ENCODE measurements around the gene CYP21A2.
"Not testable (repeated sequence)": the region's sequence is repeated elsewhere in the genome, so short reads cannot be mapped to it uniquely, and the experiment has no call there.

CYP21A2 gene

DNA sequence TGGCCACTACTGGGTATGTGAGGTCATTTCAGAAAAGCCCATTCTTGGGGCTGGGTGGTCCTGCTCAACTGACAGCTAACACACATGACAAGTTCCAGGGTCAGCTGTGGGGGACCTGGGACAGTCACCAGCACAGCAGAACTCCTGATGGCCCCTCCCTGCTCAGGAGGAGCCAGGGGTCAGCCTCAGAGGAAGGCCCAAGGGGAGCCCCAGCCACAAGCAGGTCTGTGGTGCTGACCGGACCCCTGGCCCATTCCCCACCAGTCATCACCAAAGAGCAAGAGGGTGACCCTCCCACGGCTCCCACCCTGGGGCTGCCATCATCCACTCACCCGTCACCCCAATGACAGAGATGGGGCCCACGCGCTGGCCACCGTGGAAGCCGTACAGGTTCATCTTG lies 18.0 kb downstream of the CYP21A2 start:
- no peak for DNase-seq

DNA sequence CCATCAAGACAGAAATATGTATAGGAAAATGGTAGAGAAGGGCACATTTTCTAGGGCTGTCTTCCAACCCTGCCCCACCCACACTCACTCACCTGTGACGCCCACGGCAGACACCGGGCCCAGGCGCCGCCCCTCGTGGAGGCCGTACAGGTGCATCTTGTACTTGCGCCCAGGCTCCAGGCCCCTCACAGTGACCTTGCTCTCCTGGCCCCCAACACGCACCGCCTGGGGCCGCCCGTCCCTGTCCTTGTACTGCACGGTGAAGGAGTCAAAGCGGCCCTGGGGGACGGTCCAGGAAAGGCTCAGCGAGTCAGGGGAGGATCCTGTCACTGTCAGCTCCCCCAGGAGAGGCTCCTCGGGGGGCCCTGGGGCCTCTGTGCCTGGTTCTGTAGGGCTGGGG lies 19.8 kb downstream of the CYP21A2 start:
- DNase-seq: no peak

DNA sequence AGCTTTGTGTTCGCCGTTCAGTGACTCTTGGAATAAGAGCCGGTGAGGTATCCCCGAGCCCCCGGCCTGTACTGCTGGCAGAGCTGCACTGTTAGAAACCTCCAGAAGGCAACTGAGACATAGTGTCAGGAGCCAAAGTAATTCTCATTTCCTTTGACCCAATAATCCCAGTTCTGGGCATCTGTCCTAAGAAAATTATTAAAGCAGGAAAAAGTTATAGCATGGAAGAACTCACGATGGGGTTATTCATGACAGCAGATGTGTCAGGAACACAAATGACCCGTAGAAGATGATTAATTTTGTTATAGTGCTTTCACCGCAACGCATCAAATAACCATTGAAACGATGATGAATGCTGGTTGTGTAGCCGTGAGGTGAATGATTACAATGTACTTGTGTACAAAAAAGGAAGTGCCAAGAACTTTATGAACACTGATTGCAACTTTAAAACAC lies 20.3 kb downstream of the CYP21A2 start:
- DNase-seq: no peak

DNA sequence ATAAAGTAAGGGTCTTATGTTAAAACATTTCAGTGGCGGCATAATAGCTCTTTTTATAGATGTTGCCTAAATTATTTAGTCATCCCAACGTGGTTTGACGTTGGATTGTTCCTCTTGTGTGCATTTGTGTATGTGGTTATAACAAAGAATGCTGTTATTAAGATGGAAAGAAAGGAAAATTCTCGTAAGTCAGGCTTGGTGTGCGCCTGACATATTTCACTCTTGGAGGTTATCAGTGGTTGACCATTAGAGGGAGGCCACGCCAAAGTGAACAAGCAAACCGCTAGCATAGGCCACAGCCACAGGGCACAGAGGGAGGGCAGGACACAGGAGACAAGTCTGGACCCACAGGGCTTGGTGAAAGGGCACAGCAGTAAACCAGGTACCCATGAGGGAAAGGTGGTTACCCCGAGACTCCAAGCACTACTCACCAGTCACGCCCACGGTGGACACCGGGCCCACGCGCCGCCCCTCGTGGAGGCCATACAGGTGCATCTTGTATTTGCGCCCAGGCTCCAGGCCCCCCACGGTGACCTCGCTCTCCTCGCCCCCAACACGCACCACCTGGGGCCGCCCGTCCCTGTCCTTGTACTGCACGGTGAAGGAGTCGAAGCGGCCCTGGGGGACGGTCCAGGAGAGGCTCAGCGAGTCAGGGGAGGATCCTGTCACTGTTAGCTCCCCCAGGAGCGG lies 22.9 kb downstream of the CYP21A2 start:
- no peak for DNase-seq

DNA sequence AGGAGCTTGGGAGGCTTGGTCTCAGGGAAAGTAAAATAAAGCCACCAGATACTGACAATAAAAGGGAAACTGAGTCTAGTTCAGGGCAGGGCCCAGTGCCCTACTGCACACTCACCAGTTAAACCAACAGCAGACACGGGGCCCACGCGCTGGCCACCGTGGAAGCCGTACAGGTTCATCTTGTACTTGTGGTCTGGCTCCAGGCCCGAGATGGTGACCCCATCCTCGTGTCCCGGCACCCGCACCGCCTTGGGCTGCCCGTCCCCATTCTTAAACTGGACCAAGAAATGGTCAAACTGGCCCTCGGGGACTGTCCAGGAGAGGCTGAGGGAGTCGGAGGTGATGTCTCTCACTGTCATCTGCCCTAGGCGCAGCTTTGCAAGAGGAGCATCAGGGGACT lies 26.5 kb downstream of the CYP21A2 start:
- no peak for DNase-seq

DNA sequence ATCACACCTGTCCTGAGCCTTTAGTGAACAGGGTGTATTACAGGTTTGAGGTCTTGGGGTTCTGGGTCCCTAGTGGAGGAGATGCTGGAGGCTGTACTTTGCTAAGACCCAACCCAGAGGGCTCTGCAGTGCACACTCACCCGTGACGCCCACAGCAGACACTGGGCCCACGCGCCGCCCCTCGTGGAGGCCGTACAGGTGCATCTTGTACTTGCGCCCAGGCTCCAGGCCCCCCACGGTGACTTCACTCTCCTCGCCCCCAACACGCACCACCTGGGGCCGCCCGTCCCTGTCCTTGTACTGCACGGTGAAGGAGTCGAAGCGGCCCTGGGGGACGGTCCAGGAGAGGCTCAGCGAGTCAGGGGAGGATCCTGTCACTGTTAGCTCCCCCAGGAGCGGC lies 29.3 kb downstream of the CYP21A2 start:
- DNase-seq: not testable (repeated sequence)

DNA sequence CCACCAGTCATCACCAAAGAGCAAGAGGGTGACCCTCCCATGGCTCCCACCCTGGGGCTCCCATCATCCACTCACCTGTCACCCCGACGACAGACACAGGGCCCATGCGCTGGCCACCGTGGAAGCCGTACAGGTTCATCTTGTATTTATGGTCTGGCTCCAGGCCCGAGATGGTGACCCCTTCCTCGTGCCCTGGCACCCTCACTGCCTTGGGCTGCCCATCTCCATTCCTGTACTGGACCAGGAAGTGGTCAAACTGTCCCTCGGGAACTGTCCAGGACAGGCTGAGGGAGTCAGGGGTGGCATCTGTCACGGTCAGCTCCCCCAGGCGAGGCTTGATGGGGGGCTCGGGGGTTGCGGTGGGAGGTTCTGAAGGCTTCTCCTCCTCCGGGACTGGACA lies 30.1 kb downstream of the CYP21A2 start:
- DNase-seq: not testable (repeated sequence)

DNA sequence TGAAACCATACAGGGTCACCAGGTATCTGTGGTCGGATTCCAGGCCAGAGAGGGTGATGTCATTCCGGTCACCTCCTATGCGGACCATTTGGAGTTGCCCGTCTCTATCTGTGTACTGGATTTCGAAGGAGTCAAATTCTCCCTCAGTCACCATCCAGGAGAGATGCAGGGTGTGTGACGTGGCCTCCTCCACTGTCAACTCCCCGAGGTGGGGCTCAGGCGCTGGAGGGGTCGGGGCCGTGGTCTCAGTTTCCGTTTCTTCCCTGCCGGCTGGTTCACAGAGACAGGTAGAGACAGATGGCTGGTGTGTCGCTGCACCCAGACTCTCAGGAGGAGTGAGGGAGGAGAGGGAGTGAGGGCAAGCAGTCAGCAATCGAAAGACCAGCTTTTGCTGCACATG lies 30.7 kb downstream of the CYP21A2 start:
- DNase-seq: no peak

DNA sequence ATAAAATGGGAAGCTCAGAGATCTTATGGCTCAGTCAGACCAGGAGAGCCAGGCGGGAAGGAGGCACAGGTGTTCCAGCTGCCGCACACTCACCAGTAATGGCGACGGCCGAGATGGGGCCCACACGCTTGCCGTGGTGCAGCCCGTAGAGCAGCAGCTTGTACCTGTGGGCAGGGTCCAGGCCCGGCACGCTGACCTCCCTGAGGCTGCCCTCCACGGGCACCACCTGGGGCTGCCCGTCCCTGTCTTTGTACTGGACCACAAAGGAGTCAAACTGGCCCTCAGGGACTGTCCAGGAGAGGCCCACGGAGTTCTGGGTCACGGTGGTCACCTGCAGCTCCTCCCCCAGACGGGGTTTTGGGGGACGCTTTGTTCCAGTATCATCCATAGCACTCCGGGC lies 31.2 kb downstream of the CYP21A2 start:
- no peak for DNase-seq

DNA sequence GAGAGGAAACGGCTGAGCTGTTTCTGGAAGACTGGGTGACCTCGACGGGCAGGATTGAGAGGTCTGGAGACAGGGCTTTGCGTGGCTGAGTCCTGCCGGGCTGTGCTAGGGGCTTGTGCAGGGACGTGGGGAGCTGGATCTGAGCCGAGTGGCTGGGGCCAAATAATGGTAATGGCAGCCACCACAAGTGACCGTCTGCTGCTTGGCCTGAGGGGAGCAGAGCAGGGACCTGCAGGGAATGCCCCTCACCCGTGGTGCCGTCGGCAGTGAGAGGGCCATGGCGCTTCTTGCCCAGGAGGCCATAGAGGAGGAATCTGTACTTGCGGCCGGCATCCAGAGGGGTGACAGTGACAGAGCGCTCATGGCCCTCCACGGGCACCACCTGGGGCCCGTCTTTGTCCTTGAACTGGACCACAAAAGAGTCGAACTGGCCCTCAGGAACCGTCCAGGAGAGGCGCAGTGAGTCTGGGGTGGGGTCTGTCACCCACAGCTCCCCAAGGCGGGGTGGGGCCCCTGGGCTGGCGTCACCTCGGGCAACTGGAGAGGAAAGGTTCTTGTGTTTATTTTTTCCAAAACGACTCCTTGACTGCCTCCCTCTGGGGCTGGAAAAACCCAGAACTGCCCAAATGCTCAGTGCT lies 31.8 kb downstream of the CYP21A2 start:
- no peak for DNase-seq

DNA sequence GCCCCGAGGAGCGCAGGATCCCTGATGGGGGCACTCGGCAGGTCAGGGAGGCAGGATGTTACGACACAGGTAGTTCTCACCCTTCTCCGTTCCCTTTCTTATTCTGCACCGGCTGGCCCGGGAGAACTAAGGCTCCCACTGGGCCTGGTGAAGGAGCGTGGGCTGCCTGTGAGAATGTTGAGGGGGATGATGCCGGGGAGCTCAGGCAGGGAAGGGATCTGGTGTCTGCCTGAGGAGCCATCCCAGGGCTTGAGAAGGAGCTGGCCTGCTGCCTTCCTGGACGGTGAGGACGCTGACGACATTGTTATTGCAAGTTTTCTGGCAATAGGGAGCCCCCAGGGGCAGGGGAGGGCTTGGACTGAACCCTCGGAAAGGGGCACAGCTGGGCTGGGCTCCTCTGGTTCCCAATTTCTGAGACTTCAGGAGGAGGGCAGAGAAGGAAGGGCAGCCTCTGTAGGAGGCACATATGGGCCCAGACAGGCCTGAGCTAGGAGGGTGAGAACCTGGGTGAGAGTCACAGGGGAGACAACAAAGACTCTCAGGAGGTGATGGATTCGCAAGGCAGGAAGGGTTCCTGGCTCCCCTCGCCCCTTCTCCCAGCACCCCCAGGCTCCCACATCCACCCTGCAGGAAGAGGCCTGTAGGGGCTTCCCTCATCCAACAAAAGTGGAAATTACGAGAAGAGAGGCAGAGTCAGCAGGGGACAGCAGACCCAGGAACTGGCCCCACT lies 32.8 kb downstream of the CYP21A2 start:
- DNase-seq: no peak

DNA sequence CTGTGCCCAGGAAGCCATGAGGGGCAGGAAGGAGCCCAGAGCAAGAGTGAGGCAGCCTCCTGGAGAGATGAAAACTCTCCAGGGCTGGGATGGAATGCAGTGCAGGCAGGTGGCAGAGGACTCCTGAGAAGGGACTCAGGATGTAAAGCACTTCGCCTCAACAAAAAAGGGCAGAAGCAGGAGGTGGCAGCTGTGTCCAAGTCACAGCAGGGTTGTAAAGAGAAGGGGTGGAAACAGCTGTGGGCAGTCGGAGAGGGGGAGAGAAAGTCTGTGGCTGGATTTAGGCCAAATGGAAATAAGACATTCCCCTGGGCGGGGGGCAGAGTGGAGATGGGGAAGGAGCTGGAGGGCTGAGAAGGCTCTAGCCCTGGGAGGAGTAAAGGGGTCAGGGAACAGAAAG lies 34.9 kb downstream of the CYP21A2 start:
- no peak for DNase-seq

DNA sequence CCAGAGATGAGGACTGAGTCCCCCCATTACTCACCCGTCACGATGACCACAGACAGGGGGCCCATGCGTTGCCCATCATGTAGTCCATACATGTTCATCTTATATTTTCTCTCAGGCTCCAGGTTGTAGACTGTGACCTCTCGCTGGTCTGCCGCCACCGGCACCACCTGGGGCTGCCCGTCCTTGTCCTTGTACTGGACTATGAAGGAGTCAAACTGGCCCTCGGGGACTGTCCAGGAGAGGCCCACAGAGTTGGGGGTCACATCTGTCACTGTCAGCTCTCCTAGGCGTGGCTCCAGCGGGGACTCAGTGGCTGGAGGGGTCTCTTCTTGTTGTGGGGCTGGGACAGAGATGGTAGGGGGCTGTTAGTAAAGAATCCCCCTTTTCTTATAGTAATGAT lies 35.4 kb downstream of the CYP21A2 start:
- no peak for DNase-seq

DNA sequence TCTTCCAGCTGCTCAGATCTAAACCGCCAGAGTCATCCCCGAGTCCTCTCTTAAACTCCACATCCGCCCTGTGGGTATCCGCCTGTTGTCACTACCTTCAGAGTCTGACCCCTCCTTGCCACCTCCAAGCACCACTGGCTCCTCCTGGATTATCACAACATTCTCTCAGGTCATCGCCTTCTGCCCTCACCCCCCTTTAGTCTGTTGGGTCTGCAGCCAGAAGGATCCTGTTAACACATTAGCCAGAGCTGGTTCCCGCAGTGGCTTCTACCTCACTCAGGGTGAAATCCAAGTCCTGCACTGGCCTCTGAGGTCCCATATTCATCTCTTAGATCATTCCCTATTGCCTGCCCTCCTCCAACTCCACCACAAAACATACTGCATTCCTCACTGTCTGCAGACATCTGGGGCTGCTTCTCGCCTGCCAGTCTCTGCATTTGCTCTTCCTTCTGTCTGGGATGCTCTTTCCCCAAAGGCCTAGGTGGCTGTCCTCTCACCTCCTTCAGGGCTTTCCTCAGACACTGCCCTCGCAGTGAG lies 36.8 kb downstream of the CYP21A2 start:
- DNase-seq: no peak

DNA sequence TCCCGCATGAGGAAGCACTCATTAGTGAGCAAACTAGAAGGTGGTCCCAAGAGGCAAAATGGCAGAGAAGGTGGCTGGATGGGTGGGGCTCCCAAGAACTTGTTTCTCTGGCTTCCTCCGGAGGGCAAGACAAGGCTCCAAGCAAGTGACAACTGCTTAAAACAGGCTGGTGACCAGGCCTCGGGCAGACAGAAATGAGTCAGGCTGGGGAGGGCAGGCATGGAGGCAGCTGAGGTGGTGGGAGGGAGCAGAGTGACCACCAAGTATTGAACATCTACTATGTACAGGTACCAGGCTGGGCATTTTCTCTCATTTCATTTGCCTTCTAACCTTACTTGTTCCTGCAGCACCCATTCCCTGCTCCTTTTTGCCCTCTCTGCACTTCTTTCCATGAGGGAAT lies 37.6 kb downstream of the CYP21A2 start:
- DNase-seq: no peak

DNA sequence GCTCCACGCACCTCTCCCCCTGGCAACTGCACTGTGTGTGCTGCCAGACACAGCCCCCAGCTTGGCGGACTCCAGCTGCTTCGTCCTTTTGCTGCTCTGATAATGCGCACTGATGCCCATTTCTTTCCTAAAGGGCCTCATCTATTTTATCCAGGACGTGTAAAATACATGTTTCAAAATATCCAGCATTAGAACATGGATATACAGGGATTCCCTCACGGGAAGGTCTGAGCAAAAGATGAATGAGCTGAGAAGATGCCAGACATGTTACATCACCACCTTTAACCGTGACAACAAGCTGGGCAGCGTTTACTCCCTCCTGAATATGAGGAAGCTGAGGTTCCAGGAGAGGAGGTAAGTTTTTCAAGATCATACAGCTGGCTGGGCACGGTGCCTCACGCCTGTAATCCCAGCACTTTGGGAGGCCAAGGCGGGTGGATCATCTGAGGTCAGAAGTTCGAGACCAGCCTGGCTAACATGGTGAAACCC lies 38.1 kb downstream of the CYP21A2 start:
- DNase-seq: no peak

DNA sequence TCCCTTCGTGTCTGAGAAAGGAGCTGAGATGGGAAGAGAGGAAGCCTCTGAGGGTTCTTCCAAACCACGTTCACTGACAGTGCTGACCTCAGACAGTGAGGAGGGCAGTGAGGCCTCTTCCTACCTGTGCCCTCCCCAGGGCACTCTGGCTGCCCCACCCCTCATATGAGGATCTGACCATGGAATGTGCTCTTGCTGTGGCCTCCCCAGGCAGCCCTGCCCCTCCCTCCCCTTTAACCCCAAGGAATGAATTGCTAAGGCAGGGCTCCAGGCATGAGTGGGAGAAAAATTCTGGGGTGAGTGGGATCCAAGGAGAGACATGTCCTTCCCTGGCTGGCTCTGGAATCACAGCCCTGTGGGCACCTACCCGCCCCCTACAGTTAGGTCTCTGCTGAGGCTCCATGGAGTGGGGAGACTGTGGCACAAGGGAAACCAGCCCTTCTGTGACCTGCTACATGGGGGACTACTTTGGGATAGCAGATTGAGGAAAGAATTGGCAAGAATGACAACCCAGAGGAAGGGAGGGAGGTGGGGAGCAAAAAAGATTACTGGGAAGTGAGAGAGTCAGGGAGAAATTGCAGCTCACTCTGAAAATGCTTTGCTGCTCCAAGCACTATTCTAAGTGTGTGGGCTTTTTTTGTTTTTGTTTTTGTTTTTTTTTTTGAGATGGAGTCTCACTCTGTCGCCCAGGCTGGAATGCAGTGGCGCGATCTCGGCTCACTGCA lies 41.5 kb downstream of the CYP21A2 start:
- DNase-seq: no peak

DNA sequence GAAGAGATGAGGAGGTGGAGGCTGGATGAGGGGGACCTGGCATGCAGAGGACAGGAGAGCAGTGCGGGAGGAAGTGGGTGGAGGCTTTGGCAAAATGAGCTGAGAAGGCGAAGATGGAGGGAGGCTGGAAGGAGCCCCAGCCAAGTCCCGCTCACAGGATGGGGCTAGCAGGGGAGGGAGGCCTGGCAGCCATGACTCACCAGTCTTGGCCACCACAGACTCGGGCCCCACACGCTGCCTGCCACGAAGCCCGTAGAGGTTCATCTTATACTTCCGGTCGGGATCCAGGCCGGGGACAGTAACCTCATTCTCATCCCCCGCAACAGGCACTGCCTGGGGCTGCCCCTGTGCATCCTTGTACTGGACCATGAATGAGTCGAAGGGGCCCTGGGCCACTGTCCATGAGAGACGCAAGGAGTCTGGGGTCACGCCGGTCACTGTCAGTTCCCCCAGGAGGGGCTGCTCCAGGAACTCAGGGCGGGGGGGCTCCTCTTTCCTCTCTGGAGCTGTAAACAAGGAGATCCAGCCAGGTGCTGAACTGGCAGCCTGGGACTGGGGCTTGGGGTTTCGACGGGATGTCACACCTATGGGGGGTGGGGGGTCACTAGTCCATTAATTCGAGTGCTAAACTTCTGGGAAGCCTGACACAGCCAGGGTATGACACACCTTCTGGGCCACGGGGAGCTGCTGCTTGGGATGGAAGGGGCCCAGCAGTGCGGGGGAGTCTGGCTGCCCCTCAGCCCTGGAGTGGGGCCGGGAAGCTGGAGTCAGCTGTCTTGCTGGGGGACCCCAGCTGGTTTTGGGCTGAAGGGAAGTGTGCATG lies 43.2 kb downstream of the CYP21A2 start:
- DNase-seq: no peak

DNA sequence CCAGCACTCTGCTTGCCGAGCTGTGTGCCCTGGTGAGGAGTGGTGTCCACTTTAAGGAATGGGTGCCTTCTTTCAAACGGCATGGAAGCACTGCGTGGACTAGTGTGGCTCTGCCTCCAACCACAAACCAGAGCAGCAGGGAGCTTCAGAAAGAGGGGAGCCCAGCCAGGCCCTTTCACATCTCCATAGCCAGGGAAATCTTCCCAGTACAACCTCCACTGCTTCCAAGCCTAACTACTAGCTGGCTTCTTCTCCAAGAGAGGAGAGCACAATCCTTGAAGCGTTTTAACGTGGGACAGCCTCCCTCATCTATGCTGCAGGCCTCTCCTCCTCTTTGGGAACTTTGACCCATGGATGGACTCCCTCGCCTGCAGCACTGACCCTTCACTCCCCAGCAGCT lies 44.3 kb downstream of the CYP21A2 start:
- DNase-seq: no peak

DNA sequence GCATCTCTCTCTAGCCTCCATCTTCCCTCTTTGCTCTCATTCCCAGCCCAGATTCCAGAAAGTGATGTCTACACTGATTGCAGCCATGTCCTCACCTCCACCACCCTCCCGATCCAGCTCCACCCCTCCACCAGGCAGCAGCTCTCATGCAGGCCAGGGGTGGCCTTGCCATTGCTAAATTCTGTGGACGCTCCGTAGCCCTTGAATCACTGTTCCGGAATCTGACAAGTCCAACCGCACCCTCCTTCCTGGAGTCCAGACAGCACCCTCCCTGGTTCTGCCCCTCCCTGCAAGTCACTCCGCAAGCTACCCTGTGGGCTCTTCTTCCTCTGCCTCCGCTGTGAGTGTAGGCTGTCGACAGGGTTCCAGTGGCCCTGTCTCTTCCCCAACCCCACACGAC lies 44.7 kb downstream of the CYP21A2 start:
- no peak for DNase-seq

DNA sequence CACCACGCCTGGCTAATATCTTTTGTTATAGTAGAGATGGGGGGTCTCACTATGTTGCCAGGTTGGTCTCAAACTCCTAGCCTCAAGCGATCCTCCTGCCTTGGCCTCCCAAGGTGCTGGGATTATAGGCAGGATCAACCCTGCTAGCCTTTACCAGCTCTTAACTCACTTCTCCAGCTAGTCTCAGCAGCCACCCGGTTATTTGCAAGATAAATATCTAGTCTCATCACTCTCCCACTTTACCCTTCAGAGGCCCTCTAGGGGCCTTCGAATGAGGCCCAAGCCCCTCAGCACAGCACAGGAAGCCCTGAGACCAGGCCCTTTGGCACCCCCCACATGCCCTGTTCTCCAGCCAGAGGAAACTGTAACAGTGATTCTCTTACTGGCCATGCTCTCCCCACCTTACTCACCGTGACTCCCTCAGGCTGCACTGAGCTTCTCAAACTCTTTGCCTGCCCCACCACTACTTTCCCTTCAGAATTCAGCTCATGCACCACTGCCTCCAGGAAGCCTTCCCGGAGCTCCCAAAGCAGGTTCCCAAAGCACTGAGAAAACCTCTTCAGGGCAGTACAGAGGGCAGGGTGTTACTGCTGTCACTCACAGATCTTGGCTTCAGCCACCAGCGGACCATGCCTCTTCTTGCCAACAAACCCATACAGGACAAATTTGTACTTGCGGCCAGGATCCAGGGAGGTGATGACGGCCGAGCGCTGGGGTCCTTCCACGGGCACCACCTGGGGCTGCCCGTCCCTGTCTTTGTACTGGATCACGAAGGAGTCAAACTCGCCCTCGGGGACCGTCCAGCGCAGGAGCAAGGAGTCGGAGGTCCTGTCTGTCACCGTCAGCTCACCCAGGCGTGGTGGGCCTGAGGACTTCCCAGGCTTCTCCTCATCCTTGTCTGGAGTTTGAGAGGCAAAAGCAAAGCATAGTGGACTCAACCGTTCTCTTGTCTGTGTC lies 45.9 kb downstream of the CYP21A2 start:
- DNase-seq: no peak

Data from SHP77 (cell line).